H1 (cell line): ENCODE results near the gene AWAT2. TPM values are rescaled to one million over a fixed set of nuclear protein-coding genes. Genes with fewer than 3 reads are reported as not detected.

Experiments
- CTCF ChIA-PET: fragments of 300-600 bp; sonication (Branson Sonifier 250); formaldehyde crosslinking; loops from one replicate; lab custom pipeline; 2021; ENCODE audit not compliant: partially characterized antibody; lab: Charles Lee
- POLR2A ChIA-PET: fragments of 300-600 bp; sonication (Branson Sonifier 250); formaldehyde crosslinking; loops from one replicate; lab custom pipeline; 2021; ENCODE audit warnings: inconsistent platforms; ENCODE audit not compliant: partially characterized antibody; lab: Charles Lee
- DNase-seq, 2 experiments: peaks; one replicate each; pipeline versions ENCODE4 v3.0.0 to v3.0.0-alpha.2; 2010 to 2022; ENCODE audit warnings: low spot score in 2 of 2, low read depth in 1 of 2, mixed read lengths in 1 of 2
- FAIRE-seq: peaks from 2 replicates; lab custom pipeline; 2011; peaks lifted over from hg19 to GRCh38; lab: Jason Lieb, UNC
- H2AFZ ChIP-seq: 2 replicates; pipeline ENCODE4 v1.8.1; 2012; ENCODE audit warnings: low read length, inconsistent platforms
- H2AK5ac ChIP-seq: 2 replicates; pipeline ENCODE4 v1.6.1; 2013; ENCODE audit warnings: low read depth, low read length
- H2BK120ac ChIP-seq: replicated peaks from 2 replicates; pipeline ENCODE3; 2013; ENCODE audit warnings: low read depth, low read length, inconsistent platforms
- H2BK12ac ChIP-seq: 2 replicates; pipeline ENCODE4 v1.6.1; 2013; ENCODE audit warnings: low read depth, low read length
- H2BK15ac ChIP-seq: 2 replicates; pipeline ENCODE4 v1.6.1; 2013; ENCODE audit warnings: low read length
- H2BK20ac ChIP-seq: 2 replicates; pipeline ENCODE4 v1.6.1; 2013; ENCODE audit warnings: low read length
- H2BK5ac ChIP-seq: 2 replicates; pipeline ENCODE4 v1.6.1; 2013; ENCODE audit warnings: low read depth, low read length
- H3K14ac ChIP-seq: 2 replicates; pipeline ENCODE4 v1.6.1; 2013; ENCODE audit warnings: inconsistent platforms; ENCODE audit not compliant: insufficient read length
- H3K18ac ChIP-seq: 2 replicates; pipeline ENCODE4 v1.6.1; 2013; ENCODE audit warnings: low read length; ENCODE audit errors: extremely low read depth
- H3K23ac ChIP-seq: 2 replicates; pipeline ENCODE4 v1.6.1; 2013; ENCODE audit warnings: inconsistent platforms; ENCODE audit not compliant: insufficient read length
- H3K23me2 ChIP-seq: 2 replicates; pipeline ENCODE4 v1.6.1; 2013; ENCODE audit warnings: low read depth, low read length
- H3K27ac ChIP-seq: 2 replicates; pipeline ENCODE4 v1.6.1; 2011; ENCODE audit warnings: low read depth, low read length, inconsistent platforms
- H3K27me3 ChIP-seq, 4 experiments: replicated peaks in 1 of 4; 1 replicate in 1 of 4; 2 replicates in 3 of 4; pipeline versions ENCODE4 v1.6.1 to v1.8.1; 2011 to 2013; ENCODE audit warnings: low read length in 3 of 4, mild to moderate bottlenecking in 3 of 4, inconsistent platforms in 2 of 4, mixed read lengths in 2 of 4, moderate library complexity in 1 of 4; ENCODE audit not compliant: control insufficient read depth in 3 of 4, insufficient read depth in 3 of 4; ENCODE audit errors: extremely low read depth in 1 of 4
- H3K36me3 ChIP-seq, 4 experiments: 2 replicates each; pipeline versions ENCODE4 v1.6.1 to v1.8.1; 2011 to 2013; ENCODE audit warnings: mild to moderate bottlenecking in 4 of 4, low read length in 3 of 4, moderate library complexity in 2 of 4, control low read depth in 1 of 4, inconsistent platforms in 1 of 4; ENCODE audit not compliant: insufficient read depth in 4 of 4, control insufficient read depth in 2 of 4
- H3K4ac ChIP-seq: replicated peaks from 2 replicates; pipeline ENCODE3; 2013; ENCODE audit warnings: low read length, low read depth, mixed read lengths, inconsistent platforms; ENCODE audit not compliant: insufficient read length
- H3K4me1 ChIP-seq, 4 experiments: replicated peaks in 1 of 4; 1 replicate in 1 of 4; 2 replicates in 3 of 4; pipeline versions ENCODE4 v1.6.1 to v1.8.1; 2011 to 2013; ENCODE audit warnings: low read length in 3 of 4, inconsistent platforms in 2 of 4, mixed read lengths in 1 of 4; ENCODE audit not compliant: insufficient read depth in 4 of 4, control insufficient read depth in 3 of 4
- H3K4me2 ChIP-seq, 2 experiments: 2 replicates each; pipeline versions ENCODE4 v1.6.1 to v1.8.1; 2011 to 2013; ENCODE audit warnings: low read depth in 2 of 2, low read length in 2 of 2, control low read depth in 1 of 2, inconsistent platforms in 1 of 2, mild to moderate bottlenecking in 1 of 2; ENCODE audit not compliant: insufficient read depth in 1 of 2
- H3K4me3 ChIP-seq, 4 experiments: fragments of 200-600, 300-600 bp in 1 of 4; sonication (generic), shearing (Covaris generic), sonication (Bioruptor Twin) in 1 of 4; 2 replicates each; pipeline versions ENCODE4 v1.5.1 to v1.8.1; 2011 to 2016; ENCODE audit warnings: low read length in 4 of 4, low read depth in 3 of 4, control low read depth in 2 of 4, inconsistent platforms in 2 of 4, mild to moderate bottlenecking in 2 of 4, mixed read lengths in 1 of 4, moderate library complexity in 1 of 4; ENCODE audit not compliant: insufficient read depth in 2 of 4; ENCODE audit errors: extremely low read depth in 1 of 4
- H3K56ac ChIP-seq: replicated peaks from 2 replicates; pipeline ENCODE3; 2013; ENCODE audit warnings: low read depth, mild to moderate bottlenecking, mixed read lengths, low read length, inconsistent platforms; ENCODE audit not compliant: insufficient read length
- H3K79me1 ChIP-seq: 2 replicates; pipeline ENCODE4 v1.6.1; 2013; ENCODE audit warnings: low read depth, low read length, control low read depth
- H3K79me2 ChIP-seq, 2 experiments: 2 replicates each; pipeline versions ENCODE4 v1.6.1 to v1.8.1; 2012 to 2013; ENCODE audit warnings: low read length in 2 of 2, mild to moderate bottlenecking in 2 of 2, inconsistent platforms in 1 of 2; ENCODE audit not compliant: insufficient read depth in 2 of 2, control insufficient read depth in 1 of 2
- H3K9ac ChIP-seq, 4 experiments: replicated peaks in 1 of 4; 1 replicate in 1 of 4; 2 replicates in 3 of 4; pipeline versions ENCODE4 v1.6.1 to v1.8.1; 2011 to 2013; ENCODE audit warnings: low read depth in 3 of 4, low read length in 3 of 4, control low read depth in 2 of 4, mild to moderate bottlenecking in 2 of 4, moderate library complexity in 2 of 4, inconsistent platforms in 1 of 4; ENCODE audit errors: extremely low read depth in 1 of 4
- H3K9me3 ChIP-seq, 2 experiments: 2 replicates each; pipeline versions ENCODE4 v1.6.1 to v1.8.1; 2012 to 2013; ENCODE audit warnings: mild to moderate bottlenecking in 2 of 2, moderate library complexity in 2 of 2, control low read depth in 1 of 2, inconsistent platforms in 1 of 2, low read depth in 1 of 2, low read length in 1 of 2, mixed read lengths in 1 of 2; ENCODE audit not compliant: insufficient read depth in 2 of 2
- H4K20me1 ChIP-seq, 2 experiments: replicated peaks in 1 of 2; 2 replicates each; pipeline versions ENCODE3 to v1.8.1; 2011 to 2013; ENCODE audit warnings: inconsistent platforms in 2 of 2, low read length in 2 of 2, mild to moderate bottlenecking in 1 of 2; ENCODE audit not compliant: insufficient read depth in 2 of 2, control insufficient read depth in 1 of 2
- H4K5ac ChIP-seq: 2 replicates; pipeline ENCODE4 v1.6.1; 2013; ENCODE audit warnings: low read length, low read depth, mixed read lengths, inconsistent platforms; ENCODE audit not compliant: insufficient read length
- H4K8ac ChIP-seq: 2 replicates; pipeline ENCODE4 v1.8.0; 2013; ENCODE audit warnings: mild to moderate bottlenecking, moderate library complexity, low read length, inconsistent platforms; ENCODE audit not compliant: insufficient read depth; ENCODE audit errors: extremely low read depth
- H4K91ac ChIP-seq: replicated peaks from 2 replicates; pipeline ENCODE3; 2013; ENCODE audit warnings: low read length, mixed read lengths, inconsistent platforms; ENCODE audit not compliant: insufficient read length
- ASH2L ChIP-seq: fragments of 200-600, 300-600 bp; sonication (generic); IDR thresholded peaks from one replicate; pipeline ENCODE4 v1.7.1; 2017; ENCODE audit warnings: low read length
- CTCF ChIP-seq, 3 experiments: IDR thresholded peaks; 1 replicate in 2 of 3; 2 replicates in 1 of 3; pipeline versions ENCODE4 v1.5.1 to v1.6.1; 2011; ENCODE audit warnings: low read length in 3 of 3, mild to moderate bottlenecking in 3 of 3, inconsistent platforms in 2 of 3, low read depth in 1 of 3, moderate library complexity in 1 of 3; ENCODE audit not compliant: insufficient read depth in 1 of 3; ENCODE audit errors: control extremely low read depth in 1 of 3
- GABPA ChIP-seq: IDR thresholded peaks from 2 replicates; pipeline ENCODE4 v1.6.1; 2011; ENCODE audit warnings: mild to moderate bottlenecking, low read length, moderate library complexity, borderline replicate concordance; ENCODE audit not compliant: insufficient read depth
- RAD21 ChIP-seq, 2 experiments: IDR thresholded peaks in 1 of 2; conservative IDR thresholded peaks in 1 of 2; 2 replicates each; pipeline ENCODE4 v1.6.1; 2011; ENCODE audit warnings: low read depth in 2 of 2, low read length in 2 of 2, improper control_type of control experiment in 1 of 2, inconsistent platforms in 1 of 2, mild to moderate bottlenecking in 1 of 2, moderate library complexity in 1 of 2
- TCF12 ChIP-seq: IDR thresholded peaks from 2 replicates; pipeline ENCODE4 v1.6.1; 2011; ENCODE audit warnings: low read depth, mild to moderate bottlenecking, low read length
- WGBS, 2 experiments: shearing (Covaris generic) in 1 of 2; methylation state at CpG; one replicate each; pipeline versions ENCODE4 v1.1.6 to v1.1.7; 2013 to 2015; ENCODE audit warnings: low lambda C conversion rate in 2 of 2, mixed read lengths in 2 of 2, inconsistent platforms in 1 of 2, low coverage in 1 of 2, missing lambda C conversion rate in 1 of 2; ENCODE audit not compliant: insufficient replicate concordance in 2 of 2, insufficient coverage in 1 of 2, insufficient read length in 1 of 2; ENCODE audit errors: extremely low coverage in 1 of 2, missing lambda C conversion rate in 1 of 2; 5-methylcytosine and 5-hydroxymethylcytosine counted together
- polyA plus RNA-seq, 7 experiments: library from polyadenylated mRNA; depleted of rRNA in 3 of 7; stranded (reverse) in 5 of 7; unstranded in 2 of 7; fragments of >200 nt in 5 of 7; fragments of 200-250 nt in 2 of 7; gene quantifications; 1 replicate in 5 of 7; 2 replicates in 1 of 7; 4 replicates in 1 of 7; pipeline versions ENCODE4 v1.2.1 to v1.2.3, GENCODE V29; 2011 to 2013; ENCODE audit warnings: missing spikeins in 2 of 7, mixed read lengths in 2 of 7
- total RNA-seq: library from RNA; stranded (reverse); fragmentation: NEBNext Ultra II Directional; extraction: Animal tissue kit (Norgen Biotek cat#: 25700); gene quantifications from 2 replicates; pipeline ENCODE4 v1.2.1, GENCODE V29; 2021

Gene AWAT2
- total and polyA plus RNA-seq, 2 of the 8 experiments (the other 6 are each of a cell fraction or from before 2014, with no cell fraction given): not detected

DNA sequence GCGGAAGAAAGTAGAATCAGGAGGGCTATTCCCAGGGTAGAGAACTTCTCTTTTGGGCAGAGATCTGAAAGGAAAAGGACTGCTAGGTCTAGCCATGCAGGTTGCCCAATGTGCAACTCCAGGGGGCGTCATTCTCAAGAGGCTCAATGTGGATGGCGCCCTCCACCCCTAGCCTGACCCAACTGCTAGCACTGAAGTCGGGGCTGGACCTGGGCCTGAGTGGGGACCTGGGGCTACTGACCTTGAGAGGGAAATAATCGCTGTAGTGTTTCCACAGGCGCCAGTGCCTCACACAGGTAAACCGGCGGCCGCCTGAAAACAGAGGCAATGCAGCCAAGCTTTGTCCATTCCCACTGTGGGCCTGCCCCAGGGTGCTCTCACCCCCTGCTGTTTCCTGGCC, 6.1 kb downstream of the AWAT2 start:
- no peak for DNase-seq
- Histone ChIP-seq H3K9me3 (no peaks in the 10 kb centered on the region), H2AK5ac (no peak overlapping the region), H4K5ac (no peak overlapping the region), H2BK5ac (no peak overlapping the region), H2BK12ac (no peak overlapping the region), H4K8ac (no peak overlapping the region), H2AFZ (no peak overlapping the region), H3K23me2 (no peaks in the 10 kb centered on the region), H2BK120ac (no peak overlapping the region), H3K27me3 (no peaks in the 10 kb centered on the region), H4K91ac (no peak overlapping the region), H3K79me2 (no peaks in the 10 kb centered on the region), H3K4ac (no peak overlapping the region), H2BK15ac (no peak overlapping the region), H3K18ac (no peak overlapping the region), H3K4me1 (no peaks in the 10 kb centered on the region), H3K23ac (no peak overlapping the region), H3K79me1 (no peaks in the 10 kb centered on the region), H3K4me2 (no peak overlapping the region), H2BK20ac (no peak overlapping the region), H3K14ac (no peak overlapping the region), H4K20me1 (no peaks in the 10 kb centered on the region), H3K9ac (no peak overlapping the region), H3K36me3 (no peaks in the 10 kb centered on the region), H3K4me3 (no peak overlapping the region), H3K56ac (no peak overlapping the region), H3K27ac (no peak overlapping the region)
- ChIA-PET POLR2A (interaction anchor here (0.6 kb wide), 1 partner anchor 540 kb away, joined by 3 read pairs; no protein-coding TSS in a partner anchor), CTCF (interaction anchor here (1.1 to 9.6 kb wide), 2 partner anchors 54 to 506 kb away, joined by 3 to 62 read pairs; no protein-coding TSS in a partner anchor)
- 80% methylated on average over 3 of the region's 9 CpGs; no CpG with 5 or more reads in 1 of the 2 experiments for WGBS, 2 experiments
- TF ChIP-seq GABPA (no peak), ASH2L (no peak), TCF12 (no peak), CTCF (IDR thresholded peaks at IDR 0.05; ENCODE audit: control extremely low read depth in 1 of 3, insufficient read depth in 1 of 3, low read depth in 1 of 3, low read length in 3 of 3) (peak in 1 of 3 experiments; percentile 41; a peak in 2 of 4 replicates), RAD21 (IDR thresholded peaks at IDR 0.05 in 1 of 2, conservative IDR thresholded peaks at IDR 0.05 in 1 of 2; ENCODE audit: low read depth in 2 of 2, low read length in 2 of 2) (peak in 1 of 2 experiments; percentile 18; a peak in 1 of 4 replicates)
- FAIRE-seq: no peak
